Neural crest cell (in vitro differentiated cells): ENCODE results near the gene ACKR3. TPM values are rescaled to one million over a fixed set of nuclear protein-coding genes. Genes with fewer than 3 reads are reported as not detected.

ENCODE experiments used
- DNase-seq: peaks from one replicate; pipeline ENCODE4 v3.0.0; 2021; ENCODE audit warnings: low read depth, mixed read lengths, low spot score
- H3K27ac Mint-ChIP-seq: one replicate; pipeline ENCODE4 v1.8.0; 2021; ENCODE audit warnings: mild to moderate bottlenecking, mixed read lengths; ENCODE audit not compliant: unreplicated experiment
- H3K27me3 Mint-ChIP-seq: 2 replicates; pipeline ENCODE4 v1.8.0; 2021; ENCODE audit warnings: low read depth, mild to moderate bottlenecking, mixed read lengths
- H3K36me3 Mint-ChIP-seq: 2 replicates; pipeline ENCODE4 v1.8.0; 2021; ENCODE audit warnings: low read depth, mild to moderate bottlenecking, mixed read lengths
- H3K4me1 Mint-ChIP-seq: 2 replicates; pipeline ENCODE4 v1.8.0; 2021; ENCODE audit warnings: mixed read lengths
- H3K4me3 Mint-ChIP-seq: one replicate; pipeline ENCODE4 v1.8.0; 2021; ENCODE audit warnings: mild to moderate bottlenecking, mixed read lengths
- H3K9me3 Mint-ChIP-seq: 2 replicates; pipeline ENCODE4 v1.8.0; 2021; ENCODE audit warnings: mixed read lengths
- CTCF ChIP-seq: fragments of 200-600 bp; sonication (generic); conservative IDR thresholded peaks from 2 replicates; pipeline ENCODE4 v1.5.0; 2021; ENCODE audit warnings: antibody characterized with exemption, mild to moderate bottlenecking
- total RNA-seq: library from RNA; stranded (reverse); gene quantifications from 2 replicates; pipeline ENCODE4 v1.2.1, GENCODE V29; 2021

Gene ACKR3
- total RNA-seq, 1 donor from 2014 or later = 24.5 TPM

GRCh38 chr2:236577481-236578410 is 8.1 kb downstream of the ACKR3 start:
- Mint-ChIP-seq H3K4me3 (no peak overlapping the region), H3K27ac (no peak overlapping the region), H3K36me3 (peaks cover 21% of the 10 kb centered on the region), H3K9me3 (no peaks in the 10 kb centered on the region), H3K4me1 (peaks cover 68% of the 10 kb centered on the region), H3K27me3 (peaks cover 3% of the 10 kb centered on the region)
- DNase-seq = no peak
- TF ChIP-seq CTCF = no peak

- DNase-seq = no peak
- no peak overlapping the region for H3K4me3 Mint-ChIP-seq
- H3K36me3 Mint-ChIP-seq = peaks cover 18% of the 10 kb centered on the region
- H3K4me1 Mint-ChIP-seq = peaks cover 66% of the 10 kb centered on the region
- H3K27me3 Mint-ChIP-seq = no peaks in the 10 kb centered on the region
- TF ChIP-seq CTCF = no peak
- no peaks in the 10 kb centered on the region for H3K9me3 Mint-ChIP-seq
- no peak overlapping the region for H3K27ac Mint-ChIP-seq
Measured at GRCh38 chr2:236578411-236578846, 8.8 kb downstream of the ACKR3 start.

GRCh38 chr2:236579048-236579745 is 9.6 kb downstream of the ACKR3 start:
- Mint-ChIP-seq H3K27ac (peak overlapping the region; percentile 71), H3K27me3 (no peaks in the 10 kb centered on the region), H3K9me3 (no peaks in the 10 kb centered on the region), H3K4me3 (no peak overlapping the region), H3K36me3 (peaks cover 18% of the 10 kb centered on the region), H3K4me1 (peaks cover 59% of the 10 kb centered on the region)
- DNase-seq = no peak
- TF ChIP-seq CTCF = no peak

DNA sequence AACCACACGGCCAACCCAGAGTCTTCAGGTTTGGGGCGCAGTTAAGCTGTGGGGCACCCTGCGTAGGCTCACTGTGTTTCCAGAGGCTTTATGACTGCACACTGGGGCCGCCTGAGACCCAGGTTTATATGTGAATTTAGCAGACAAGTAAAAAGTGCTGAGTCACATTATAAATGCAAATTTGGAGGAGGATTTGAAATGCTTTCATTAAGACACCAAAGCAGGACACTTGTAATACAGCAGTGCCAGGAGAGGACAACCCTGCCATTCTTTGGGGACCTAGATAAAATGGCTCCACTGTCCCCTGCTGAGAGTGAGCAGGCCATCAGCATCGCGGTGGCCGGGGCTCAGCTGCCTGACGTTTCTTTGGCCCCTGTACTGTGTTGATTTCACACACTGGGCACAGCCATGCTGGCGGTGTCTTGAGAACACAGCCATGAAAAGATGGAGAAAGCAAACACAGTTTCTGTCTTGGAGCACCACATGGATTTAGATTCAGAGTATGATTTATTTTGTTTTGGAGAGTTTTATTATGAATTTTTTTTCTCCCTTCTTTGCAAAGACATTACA is 10.2 kb downstream of the ACKR3 start:
- peaks cover 18% of the 10 kb centered on the region for H3K36me3 Mint-ChIP-seq
- no peaks in the 10 kb centered on the region for H3K9me3 Mint-ChIP-seq
- no peak overlapping the region for H3K4me3 Mint-ChIP-seq
- no peak overlapping the region for H3K27ac Mint-ChIP-seq
- DNase-seq = no peak
- TF ChIP-seq CTCF = no peak
- H3K4me1 Mint-ChIP-seq = peaks cover 53% of the 10 kb centered on the region
- H3K27me3 Mint-ChIP-seq = no peaks in the 10 kb centered on the region

GRCh38 chr2:236580746-236581355 is 11.2 kb downstream of the ACKR3 start:
- DNase-seq = no peak
- Mint-ChIP-seq H3K36me3 (peaks cover 18% of the 10 kb centered on the region), H3K27me3 (no peaks in the 10 kb centered on the region), H3K9me3 (no peaks in the 10 kb centered on the region), H3K27ac (peak overlapping the region; percentile 54), H3K4me1 (peaks cover 42% of the 10 kb centered on the region), H3K4me3 (no peak overlapping the region)
- TF ChIP-seq CTCF = no peak
